KOPT-K1 (cell line): ENCODE measurements around the gene STX19.
A peak's percentile ranks its signal among the peaks of the same experiment; 100 is the strongest.

Experiments
- H3K27ac ChIP-seq: fragments of 200-600 bp; sonication (generic); 2 replicates; pipeline ENCODE4 v1.5.1; 2016; ENCODE audit warnings: antibody characterized with exemption, mild to moderate bottlenecking, low read depth, low read length; ENCODE audit not compliant: poor library complexity, severe bottlenecking
- H3K36me3 ChIP-seq: fragments of 200-600 bp; sonication (generic); 2 replicates; pipeline ENCODE4 v1.5.1; 2017; ENCODE audit warnings: antibody characterized with exemption, mild to moderate bottlenecking, low read length, moderate library complexity; ENCODE audit not compliant: insufficient read depth
- H3K9me3 ChIP-seq: fragments of 200-600 bp; sonication (generic); 2 replicates; pipeline ENCODE4 v1.5.1; 2017; ENCODE audit warnings: antibody characterized with exemption, low read length, mild to moderate bottlenecking; ENCODE audit not compliant: insufficient read depth, poor library complexity, severe bottlenecking

Gene STX19

GRCh38 chr3:94028093-94028837 lies at the start of gene STX19:
Gene STX19, minus strand, starts transcription at chr3:94028597. Its CDS starts 13,328 bp downstream, at chr3:94015269.
- no peaks in the 10 kb centered on the region for H3K9me3 ChIP-seq
- no peak within 1 kb of the TSS for H3K27ac ChIP-seq
- no peaks in the 10 kb centered on the region for H3K36me3 ChIP-seq

GRCh38 chr3:94076055-94076454 lies 47.7 kb upstream of the STX19 start:
- no peak overlapping the region for H3K27ac ChIP-seq
- no peaks in the 10 kb centered on the region for H3K9me3 ChIP-seq
- H3K36me3 ChIP-seq: peaks cover 24% of the 10 kb centered on the region

GRCh38 chr3:94071713-94072284 lies 43.4 kb upstream of the STX19 start:
- Histone ChIP-seq H3K36me3 (peaks cover 35% of the 10 kb centered on the region), H3K9me3 (no peaks in the 10 kb centered on the region), H3K27ac (peak overlapping the region; percentile 42)

- Histone ChIP-seq H3K9me3 (no peaks in the 10 kb centered on the region), H3K36me3 (peaks cover 32% of the 10 kb centered on the region), H3K27ac (no peak overlapping the region)
Measured at GRCh38 chr3:94070341-94070911, 42.0 kb upstream of the STX19 start.

GRCh38 chr3:94069194-94069813 lies 40.9 kb upstream of the STX19 start:
- Histone ChIP-seq H3K36me3 (peaks cover 32% of the 10 kb centered on the region), H3K27ac (no peak overlapping the region), H3K9me3 (no peaks in the 10 kb centered on the region)

GRCh38 chr3:94066506-94067500 lies 38.4 kb upstream of the STX19 start:
- no peak overlapping the region for H3K27ac ChIP-seq
- H3K9me3 ChIP-seq: no peaks in the 10 kb centered on the region
- peaks cover 26% of the 10 kb centered on the region for H3K36me3 ChIP-seq

- no peaks in the 10 kb centered on the region for H3K9me3 ChIP-seq
Measured at GRCh38 chr3:94065819-94066480, 37.6 kb upstream of the STX19 start.

GRCh38 chr3:94065122-94065521 lies 36.7 kb upstream of the STX19 start:
- no peaks in the 10 kb centered on the region for H3K9me3 ChIP-seq
- H3K27ac ChIP-seq: no peak overlapping the region
- H3K36me3 ChIP-seq: peaks cover 30% of the 10 kb centered on the region

More at GRCh38 chr3:94065819-94066480, 37.6 kb upstream of the STX19 start:
- no peak overlapping the region for H3K27ac ChIP-seq
- H3K36me3 ChIP-seq: peaks cover 22% of the 10 kb centered on the region

GRCh38 chr3:94064243-94064860 lies 36.0 kb upstream of the STX19 start:
- H3K27ac ChIP-seq: peak overlapping the region; percentile 94
- no peaks in the 10 kb centered on the region for H3K9me3 ChIP-seq
- H3K36me3 ChIP-seq: peaks cover 37% of the 10 kb centered on the region

GRCh38 chr3:94063496-94064119 lies 35.2 kb upstream of the STX19 start:
- Histone ChIP-seq H3K27ac (peak overlapping the region; percentile 94), H3K36me3 (peaks cover 45% of the 10 kb centered on the region), H3K9me3 (no peaks in the 10 kb centered on the region)

- Histone ChIP-seq H3K9me3 (no peaks in the 10 kb centered on the region), H3K36me3 (peaks cover 41% of the 10 kb centered on the region), H3K27ac (peak within 1 kb of the TSS; percentile 94)
Measured at GRCh38 chr3:94062513-94063404, 34.4 kb upstream of the STX19 start, which contains the start of the genes DHFR2 and NSUN3. Gene DHFR2, minus strand, starts transcription at chr3:94062916. Its CDS starts 1,405 bp downstream, at chr3:94061511. Gene NSUN3, plus strand, starts transcription at chr3:94063061. Its CDS starts 66 bp downstream, at chr3:94063127.

- Histone ChIP-seq H3K9me3 (no peaks in the 10 kb centered on the region), H3K36me3 (peaks cover 28% of the 10 kb centered on the region), H3K27ac (no peak overlapping the region)
Measured at GRCh38 chr3:94061297-94061696, 32.9 kb upstream of the STX19 start.
